Loucy (cell line): ENCODE data around the gene APOA4.

Experiments
- H2AFZ ChIP-seq: fragments of 200-600 bp; sonication (generic); 2 replicates; pipeline ENCODE4 v1.6.0; 2016; ENCODE audit warnings: antibody characterized with exemption, mild to moderate bottlenecking, low read length, moderate library complexity
- H3F3A ChIP-seq: fragments of 200-600 bp; 2 replicates; pipeline ENCODE4 v1.6.0; 2016; ENCODE audit warnings: antibody characterized with exemption, low read depth, mild to moderate bottlenecking
- H3K27me3 ChIP-seq: fragments of 200-600 bp; sonication (generic); 2 replicates; pipeline ENCODE4 v1.6.1; 2014; ENCODE audit warnings: low read length, mild to moderate bottlenecking; ENCODE audit not compliant: insufficient read depth, poor library complexity, severe bottlenecking
- H3K36me3 ChIP-seq: fragments of 200-600 bp; sonication (generic); 2 replicates; pipeline ENCODE4 v1.6.1; 2016; ENCODE audit warnings: low read length; ENCODE audit not compliant: insufficient read depth
- H3K4me1 ChIP-seq: fragments of 200-600 bp; sonication (generic); 2 replicates; pipeline ENCODE4 v1.5.1; 2014; ENCODE audit warnings: low read length, mild to moderate bottlenecking; ENCODE audit not compliant: insufficient read depth, poor library complexity, severe bottlenecking
- H3K4me2 ChIP-seq: fragments of 200-600 bp; sonication (generic); 2 replicates; pipeline ENCODE4 v1.6.0; 2014; ENCODE audit warnings: antibody characterized with exemption, low read length, low read depth, mild to moderate bottlenecking; ENCODE audit not compliant: poor library complexity, severe bottlenecking
- H3K4me3 ChIP-seq: fragments of 200-600 bp; sonication (generic); 2 replicates; pipeline ENCODE4 v1.5.1; 2014; ENCODE audit warnings: low read length, mild to moderate bottlenecking, mixed read lengths; ENCODE audit not compliant: poor library complexity, severe bottlenecking
- H3K79me2 ChIP-seq: fragments of 200-600 bp; sonication (generic); 2 replicates; pipeline ENCODE4 v1.6.1; 2014; ENCODE audit warnings: low read length; ENCODE audit not compliant: insufficient read depth
- H3K9ac ChIP-seq: fragments of 200-600 bp; sonication (generic); 2 replicates; pipeline ENCODE4 v1.6.0; 2014; ENCODE audit warnings: mild to moderate bottlenecking, low read depth, low read length, moderate library complexity; ENCODE audit not compliant: poor library complexity, severe bottlenecking
- H3K9me2 ChIP-seq: fragments of 200-600 bp; sonication (generic); replicated peaks from 2 replicates; pipeline ENCODE4 v1.6.1; 2016; ENCODE audit warnings: low read depth, low read length, mixed read lengths
- H3K9me3 ChIP-seq: fragments of 200-600 bp; sonication (generic); 2 replicates; pipeline ENCODE4 v1.6.1; 2014; ENCODE audit warnings: mild to moderate bottlenecking, antibody characterized with exemption, low read length, low read depth; ENCODE audit not compliant: insufficient read depth
- H4K20me1 ChIP-seq: fragments of 200-600 bp; sonication (generic); 2 replicates; pipeline ENCODE4 v1.6.0; 2014; ENCODE audit warnings: antibody characterized with exemption, low read length, mild to moderate bottlenecking; ENCODE audit not compliant: insufficient read depth, poor library complexity, severe bottlenecking
- EZH2phosphoT487 ChIP-seq: fragments of 200-600 bp; IDR thresholded peaks from 2 replicates; pipeline ENCODE4 v1.6.1; 2018; ENCODE audit warnings: antibody characterized with exemption, mild to moderate bottlenecking, moderate library complexity, borderline replicate concordance
- TF ChIP-seq, protein P1 (sequence below): fragments of 200-600 bp; sonication (generic); conservative IDR thresholded peaks from 2 replicates; pipeline ENCODE4 v1.5.1; 2014; ENCODE audit warnings: mild to moderate bottlenecking, antibody characterized with exemption, low read length

Gene APOA4

DNA sequence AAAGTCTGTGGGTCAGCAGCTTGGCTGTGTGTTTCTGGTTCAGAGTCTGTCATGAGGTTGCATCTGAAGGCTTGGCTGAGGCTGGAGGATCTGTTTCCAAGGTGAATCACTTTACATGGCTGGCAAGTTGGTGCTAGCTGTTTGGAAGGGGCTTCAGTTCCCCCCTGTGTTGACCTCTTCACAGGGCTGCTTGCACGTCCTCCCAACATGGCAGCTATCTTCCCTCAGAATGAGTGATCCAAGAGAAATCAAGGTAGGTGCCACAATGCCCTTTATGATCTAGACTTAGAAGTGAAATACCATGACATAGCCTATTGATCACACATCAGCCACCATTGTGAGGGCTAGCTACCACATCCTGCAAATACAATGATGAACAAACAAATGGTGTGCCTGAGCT lies 9.9 kb downstream of the APOA4 start:
- no peaks in the 10 kb centered on the region for H3K36me3 ChIP-seq
- no peaks in the 10 kb centered on the region for H4K20me1 ChIP-seq
- no peaks in the 10 kb centered on the region for H3K27me3 ChIP-seq
- H3K9me2 ChIP-seq, result no peaks in the 10 kb centered on the region
- H3K9ac ChIP-seq, result no peak overlapping the region
- no peak overlapping the region for H3K4me2 ChIP-seq
- H3K9me3 ChIP-seq, result no peaks in the 10 kb centered on the region
- no peak overlapping the region for H3K4me3 ChIP-seq
- H3F3A ChIP-seq, result no peaks in the 10 kb centered on the region; the same call in 1 of the 2 replicates
- H2AFZ ChIP-seq, result no peak overlapping the region
- no peaks in the 10 kb centered on the region for H3K79me2 ChIP-seq
- TF ChIP-seq EZH2phosphoT487, result no peak
- TF ChIP-seq, protein P1, sequence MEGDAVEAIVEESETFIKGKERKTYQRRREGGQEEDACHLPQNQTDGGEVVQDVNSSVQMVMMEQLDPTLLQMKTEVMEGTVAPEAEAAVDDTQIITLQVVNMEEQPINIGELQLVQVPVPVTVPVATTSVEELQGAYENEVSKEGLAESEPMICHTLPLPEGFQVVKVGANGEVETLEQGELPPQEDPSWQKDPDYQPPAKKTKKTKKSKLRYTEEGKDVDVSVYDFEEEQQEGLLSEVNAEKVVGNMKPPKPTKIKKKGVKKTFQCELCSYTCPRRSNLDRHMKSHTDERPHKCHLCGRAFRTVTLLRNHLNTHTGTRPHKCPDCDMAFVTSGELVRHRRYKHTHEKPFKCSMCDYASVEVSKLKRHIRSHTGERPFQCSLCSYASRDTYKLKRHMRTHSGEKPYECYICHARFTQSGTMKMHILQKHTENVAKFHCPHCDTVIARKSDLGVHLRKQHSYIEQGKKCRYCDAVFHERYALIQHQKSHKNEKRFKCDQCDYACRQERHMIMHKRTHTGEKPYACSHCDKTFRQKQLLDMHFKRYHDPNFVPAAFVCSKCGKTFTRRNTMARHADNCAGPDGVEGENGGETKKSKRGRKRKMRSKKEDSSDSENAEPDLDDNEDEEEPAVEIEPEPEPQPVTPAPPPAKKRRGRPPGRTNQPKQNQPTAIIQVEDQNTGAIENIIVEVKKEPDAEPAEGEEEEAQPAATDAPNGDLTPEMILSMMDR, result no peak
- no peaks in the 10 kb centered on the region for H3K4me1 ChIP-seq

DNA sequence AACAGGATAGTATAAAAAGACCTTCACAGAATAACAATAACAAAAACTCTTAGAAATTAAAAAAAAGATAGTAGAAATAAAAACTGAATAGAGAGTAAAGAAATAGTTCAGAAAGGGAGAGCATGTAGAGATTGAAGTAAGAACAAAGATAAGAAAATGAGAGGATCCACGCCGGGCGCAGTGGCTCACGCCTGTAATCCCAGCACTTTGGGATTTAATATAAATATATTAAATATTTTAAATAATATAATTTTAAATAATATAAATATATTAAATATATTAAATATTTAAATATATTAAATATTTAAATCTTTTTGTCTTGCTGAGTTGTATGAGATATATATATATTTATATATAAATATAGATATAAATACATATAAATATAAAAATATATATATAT lies 11.0 kb downstream of the APOA4 start:
- no peak overlapping the region for H3K9ac ChIP-seq
- no peaks in the 10 kb centered on the region for H4K20me1 ChIP-seq
- no peak overlapping the region for H3K4me3 ChIP-seq
- H3K9me2 ChIP-seq, result no peaks in the 10 kb centered on the region
- TF ChIP-seq, protein P1, result no peak
- no peak for TF ChIP-seq EZH2phosphoT487
- no peak overlapping the region for H3K4me2 ChIP-seq
- H2AFZ ChIP-seq, result no peak overlapping the region
- no peaks in the 10 kb centered on the region for H3K4me1 ChIP-seq
- no peaks in the 10 kb centered on the region for H3K79me2 ChIP-seq
- no peaks in the 10 kb centered on the region for H3F3A ChIP-seq
- no peaks in the 10 kb centered on the region for H3K27me3 ChIP-seq
- no peaks in the 10 kb centered on the region for H3K9me3 ChIP-seq
- no peaks in the 10 kb centered on the region for H3K36me3 ChIP-seq

DNA sequence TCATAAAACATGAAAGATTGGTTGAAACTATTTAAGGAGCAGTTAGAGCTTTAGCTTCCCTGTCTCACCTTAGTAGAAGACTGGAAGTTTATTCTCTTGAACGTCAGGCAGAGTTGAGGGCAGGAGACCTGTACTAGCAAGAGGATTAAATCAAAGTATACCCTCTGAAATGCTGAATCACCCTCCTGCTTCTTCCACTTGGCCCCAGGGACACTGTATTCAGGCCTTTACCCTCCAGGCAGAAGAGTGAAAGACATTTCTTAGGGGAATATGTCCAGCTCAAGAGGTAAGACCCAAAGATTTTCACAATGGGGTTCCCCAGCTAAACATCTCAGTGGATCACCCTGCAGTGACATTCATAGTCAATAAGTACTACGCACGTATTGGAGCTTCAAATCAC lies 11.9 kb downstream of the APOA4 start:
- no peak overlapping the region for H3K4me2 ChIP-seq

More for the DNA sequence above, 11.9 kb downstream of the APOA4 start:
- Histone ChIP-seq H4K20me1 (no peaks in the 10 kb centered on the region), H3K36me3 (no peaks in the 10 kb centered on the region), H3K4me1 (no peaks in the 10 kb centered on the region), H3K79me2 (no peaks in the 10 kb centered on the region), H3K9ac (no peak overlapping the region), H3K4me3 (no peak overlapping the region), H3K9me3 (no peaks in the 10 kb centered on the region), H2AFZ (no peak overlapping the region), H3K27me3 (no peaks in the 10 kb centered on the region), H3F3A (no peaks in the 10 kb centered on the region), H3K9me2 (no peaks in the 10 kb centered on the region)
- TF ChIP-seq, protein P1, result no peak
- TF ChIP-seq EZH2phosphoT487, result no peak
